ENCODE measurements around the gene LHPP. TPM values are rescaled to one million over a fixed set of nuclear protein-coding genes. Genes with fewer than 3 reads are reported as not detected.

Gene LHPP
- total and polyA plus RNA-seq, 11 donors: 5.6 to 23.5 (median 13.2) TPM

DNA sequence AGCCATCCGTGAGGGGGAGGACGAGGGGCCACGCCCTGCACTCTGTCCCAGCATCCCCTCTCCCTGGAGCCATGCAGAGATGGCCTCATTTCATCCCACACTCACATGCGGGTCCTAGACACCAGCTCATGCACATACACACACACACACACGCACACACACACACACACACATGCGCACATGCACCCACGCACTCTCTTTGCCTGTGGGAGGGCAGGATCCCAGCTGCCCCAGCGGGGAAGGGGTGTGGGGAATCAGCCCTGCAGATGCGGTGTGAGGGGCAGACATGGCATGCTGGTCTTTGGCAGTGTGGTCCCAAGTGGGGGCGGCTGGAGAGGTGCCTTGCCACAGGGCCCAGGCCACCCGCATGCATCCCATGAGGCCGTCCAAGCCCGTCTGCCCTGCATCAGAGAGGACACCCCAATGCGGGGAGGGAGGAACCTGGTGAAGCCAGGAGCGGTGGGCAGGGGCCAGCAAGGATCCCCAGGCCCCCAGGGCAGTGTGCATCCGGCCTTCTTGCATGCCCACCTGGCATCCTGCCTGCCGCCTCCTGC is 68.1 kb downstream of the LHPP start:
- intact Hi-C loops (cut with DNase I): loop anchor here in 9 of 10 donors (2.0 to 10.0 kb wide), 7 partner anchors 95 to 303 kb away; no protein-coding TSS in a partner anchor
- Histone ChIP-seq H3K27me3 (no peaks in the 10 kb centered on the region), H3K9me3 (no peaks in the 10 kb centered on the region), H3K4me3 (no peak overlapping the region), H3K36me3 (no peaks in the 10 kb centered on the region), H3K27ac (no peak overlapping the region), H3K4me1 (peaks cover 0 to 19% (median 5%) of the 10 kb centered on the region in 12 donors)
- no peak for TF ChIP-seq POLR2A (IDR thresholded peaks at IDR 0.05)
- ATAC-seq (peak in 2 of 4 donors; percentile 1), DNase-seq (peak in 1 of 5 donors; percentile 64)
- WGBS, 4 donors: 53 to 64% (median 55%) methylated on average over 10 to 17 of the region's 17 CpGs

DNA sequence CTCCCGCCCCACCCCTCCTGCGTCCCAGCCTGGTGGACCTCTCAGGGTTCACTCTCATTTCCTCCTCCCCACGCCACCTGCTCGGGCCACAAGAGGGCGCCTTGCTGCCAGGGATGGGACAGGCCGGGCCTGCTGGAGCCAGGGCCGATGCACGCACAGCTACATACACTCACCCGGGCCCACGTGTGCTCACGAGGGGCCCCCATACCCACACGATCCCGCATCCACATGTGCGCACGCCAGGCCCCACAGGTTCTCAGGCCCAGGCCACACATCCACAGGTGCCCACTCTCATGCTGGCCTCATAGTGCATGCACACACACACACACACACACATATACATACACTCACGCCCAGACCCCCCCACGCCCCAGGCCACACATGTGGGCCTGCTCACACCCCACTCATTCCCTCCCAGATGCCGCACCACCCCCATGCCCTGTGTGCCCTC is 68.6 kb downstream of the LHPP start:
- peak; percentile 68 to 87 (median 84) for ATAC-seq
- Histone ChIP-seq H3K4me3 (no peak overlapping the region), H3K9me3 (no peaks in the 10 kb centered on the region), H3K36me3 (no peaks in the 10 kb centered on the region), H3K4me1 (peaks cover 0 to 18% (median 5%) of the 10 kb centered on the region in 12 donors), H3K27ac (no peak overlapping the region), H3K27me3 (no peaks in the 10 kb centered on the region)
- TF ChIP-seq POLR2A (IDR thresholded peaks at IDR 0.05): no peak
- TF ChIP-seq, protein P1, sequence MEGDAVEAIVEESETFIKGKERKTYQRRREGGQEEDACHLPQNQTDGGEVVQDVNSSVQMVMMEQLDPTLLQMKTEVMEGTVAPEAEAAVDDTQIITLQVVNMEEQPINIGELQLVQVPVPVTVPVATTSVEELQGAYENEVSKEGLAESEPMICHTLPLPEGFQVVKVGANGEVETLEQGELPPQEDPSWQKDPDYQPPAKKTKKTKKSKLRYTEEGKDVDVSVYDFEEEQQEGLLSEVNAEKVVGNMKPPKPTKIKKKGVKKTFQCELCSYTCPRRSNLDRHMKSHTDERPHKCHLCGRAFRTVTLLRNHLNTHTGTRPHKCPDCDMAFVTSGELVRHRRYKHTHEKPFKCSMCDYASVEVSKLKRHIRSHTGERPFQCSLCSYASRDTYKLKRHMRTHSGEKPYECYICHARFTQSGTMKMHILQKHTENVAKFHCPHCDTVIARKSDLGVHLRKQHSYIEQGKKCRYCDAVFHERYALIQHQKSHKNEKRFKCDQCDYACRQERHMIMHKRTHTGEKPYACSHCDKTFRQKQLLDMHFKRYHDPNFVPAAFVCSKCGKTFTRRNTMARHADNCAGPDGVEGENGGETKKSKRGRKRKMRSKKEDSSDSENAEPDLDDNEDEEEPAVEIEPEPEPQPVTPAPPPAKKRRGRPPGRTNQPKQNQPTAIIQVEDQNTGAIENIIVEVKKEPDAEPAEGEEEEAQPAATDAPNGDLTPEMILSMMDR (IDR thresholded peaks at IDR 0.05): peak; percentile 82 to 91 (median 87)
- WGBS, 4 donors: 12 to 30% (median 13%) methylated on average over 8 to 18 of the region's 18 CpGs
- intact Hi-C loops (cut with DNase I): loop anchor here in 9 of 10 donors (2.0 to 10.0 kb wide), 7 partner anchors 95 to 302 kb away; no protein-coding TSS in a partner anchor
- peak; percentile 84 to 94 (median 88) for DNase-seq

DNA sequence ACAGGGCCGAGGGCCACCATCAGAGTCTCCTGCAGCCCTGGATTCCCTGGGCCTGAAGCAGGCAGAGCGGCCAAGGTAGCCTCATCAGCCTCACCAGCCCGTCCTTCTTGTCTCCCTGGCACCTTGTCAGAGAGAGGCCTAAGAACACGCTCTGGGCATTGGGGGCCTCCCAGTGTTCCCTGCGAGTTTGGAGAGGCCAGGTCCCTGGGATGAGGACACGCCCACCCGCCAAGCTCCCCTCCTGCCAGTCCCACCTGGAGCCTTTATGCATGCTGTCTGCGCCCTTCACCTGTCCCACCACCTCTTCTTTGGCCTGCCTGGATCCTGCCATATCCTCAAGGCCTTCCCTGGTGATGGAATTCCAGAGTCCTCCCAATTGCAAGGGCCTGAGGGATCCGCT is 69.2 kb downstream of the LHPP start:
- Histone ChIP-seq H3K27ac (no peak overlapping the region), H3K4me1 (peaks cover 0 to 19% (median 5%) of the 10 kb centered on the region in 12 donors), H3K36me3 (no peaks in the 10 kb centered on the region), H3K4me3 (no peak overlapping the region), H3K9me3 (no peaks in the 10 kb centered on the region), H3K27me3 (no peaks in the 10 kb centered on the region)
- intact Hi-C loops (cut with DNase I): loop anchor here in 9 of 10 donors (2.0 to 10.0 kb wide), 7 partner anchors 94 to 301 kb away; no protein-coding TSS in a partner anchor
- ATAC-seq (no peak), DNase-seq (peak in 2 of 5 donors; percentile 19 to 35)
- WGBS, 4 donors: 84 to 85% (median 85%) methylated on average over 7 to 9 of the region's 9 CpGs
- no peak for TF ChIP-seq POLR2A (IDR thresholded peaks at IDR 0.05)
- TF ChIP-seq, protein P1 (IDR thresholded peaks at IDR 0.05): no peak

DNA sequence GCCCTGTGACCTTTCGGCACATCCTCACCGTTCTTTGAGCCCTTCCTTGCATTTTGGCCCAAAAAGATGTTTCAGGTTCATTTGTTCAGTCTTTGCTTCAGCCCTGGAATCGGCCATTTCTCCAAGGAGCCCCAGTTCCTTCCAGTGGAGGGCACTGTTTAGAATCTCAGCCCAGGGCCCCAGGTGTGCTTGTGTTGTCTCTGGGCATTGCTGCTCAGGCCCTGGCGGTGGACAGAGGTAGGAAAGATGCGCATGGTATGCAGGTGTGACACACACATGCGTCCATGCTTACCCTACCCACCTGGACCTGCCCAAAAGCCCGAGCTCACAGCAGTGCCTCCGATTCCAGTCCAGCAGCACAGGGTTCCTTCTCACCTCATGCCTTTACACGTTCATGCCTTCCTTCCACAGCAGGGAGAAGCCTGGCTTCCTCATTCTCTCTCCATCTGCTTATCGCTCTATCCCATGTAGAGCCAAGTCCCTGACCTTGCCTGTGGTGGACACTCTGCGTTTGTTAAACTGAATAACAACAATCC is 70.6 kb downstream of the LHPP start:
- no peak for ATAC-seq
- TF ChIP-seq, protein P1 (IDR thresholded peaks at IDR 0.05): no peak
- no peak for TF ChIP-seq POLR2A (IDR thresholded peaks at IDR 0.05)
- no peaks in the 10 kb centered on the region for H3K36me3 ChIP-seq
- no peaks in the 10 kb centered on the region for H3K27me3 ChIP-seq
- no peaks in the 10 kb centered on the region for H3K9me3 ChIP-seq
- no peak overlapping the region for H3K4me3 ChIP-seq
- no peak overlapping the region for H3K27ac ChIP-seq
- intact Hi-C loops (cut with DNase I): loop anchor here in 7 of 10 donors (5.0 to 10.0 kb wide), 4 partner anchors 93 to 300 kb away; no protein-coding TSS in a partner anchor
- WGBS, 4 donors: 86 to 90% (median 87%) methylated on average over 11 of the region's 11 CpGs
- peak in 2 of 5 donors; percentile 11 to 33 for DNase-seq
- H3K4me1 ChIP-seq: peaks cover 0 to 27% (median 5%) of the 10 kb centered on the region in 12 donors

Data from heart left ventricle (tissue), 16 donors.